Measurements from ENCODE around the gene CCL22.

GRCh38 chr16:57358086-57358420 is 530 bp upstream of the CCL22 start:
- TF ChIP-seq POLR2A (IDR thresholded peaks at IDR 0.05; ENCODE audit: low read depth, low read length) (no peak), CTCF (IDR thresholded peaks at IDR 0.05; ENCODE audit: extremely low read depth in 1 of 2, insufficient read depth in 1 of 2, low read depth in 1 of 2, low read length in 2 of 2) (no peak), MYC (IDR thresholded peaks at IDR 0.05; ENCODE audit: low read depth, low read length) (no peak), POLR2AphosphoS5 (IDR thresholded peaks at IDR 0.05; ENCODE audit: insufficient read depth, low read depth, low read length) (no peak)
- TF ChIP-seq, protein P1, sequence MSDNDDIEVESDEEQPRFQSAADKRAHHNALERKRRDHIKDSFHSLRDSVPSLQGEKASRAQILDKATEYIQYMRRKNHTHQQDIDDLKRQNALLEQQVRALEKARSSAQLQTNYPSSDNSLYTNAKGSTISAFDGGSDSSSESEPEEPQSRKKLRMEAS (IDR thresholded peaks at IDR 0.05; ENCODE audit: insufficient read depth, insufficient read length) = no peak
